IPS DF 4.7 (cell line): Measurements from ENCODE around the gene M1AP.
"Not testable (repeated sequence)": the region's sequence is repeated elsewhere in the genome, so short reads cannot be mapped to it uniquely, and the experiment has no call there.

ENCODE experiments used
- DNase-seq: peaks from one replicate; pipeline ENCODE4 v3.0.0-alpha.2; 2013; ENCODE audit warnings: low spot score; ENCODE audit errors: extremely low read depth

The M1AP gene

GRCh38 chr2:74653985-74654882, 6.1 kb upstream of the M1AP start, which contains the start of gene SEMA4F:
Gene SEMA4F, plus strand, starts transcription at chr2:74654247. Its CDS starts 130 bp downstream, at chr2:74654377.
- DNase-seq = peak; percentile 92

GRCh38 chr2:74653589-74653984, 5.5 kb upstream of the M1AP start:
- DNase-seq = no peak

- DNase-seq = no peak
Measured at GRCh38 chr2:74646834-74647482, 1.2 kb downstream of the M1AP start.

- no peak for DNase-seq
Measured at GRCh38 chr2:74646201-74646600, 1.9 kb downstream of the M1AP start.

GRCh38 chr2:74645344-74645743, 2.8 kb downstream of the M1AP start:
- DNase-seq = no peak

GRCh38 chr2:74639550-74639949, 8.6 kb downstream of the M1AP start:
- no peak for DNase-seq

- DNase-seq = no peak
Measured at GRCh38 chr2:74632939-74633312, 15.2 kb downstream of the M1AP start.

- DNase-seq = no peak
Measured at GRCh38 chr2:74632209-74632938, 15.8 kb downstream of the M1AP start.

- not testable (repeated sequence) for DNase-seq
Measured at GRCh38 chr2:74630454-74630853, 17.7 kb downstream of the M1AP start.

- no peak for DNase-seq
Measured at GRCh38 chr2:74628538-74629105, 19.5 kb downstream of the M1AP start.

- DNase-seq = no peak
Measured at GRCh38 chr2:74625658-74626425, 22.3 kb downstream of the M1AP start.

- no peak for DNase-seq
Measured at GRCh38 chr2:74620671-74621070, 27.5 kb downstream of the M1AP start.

- no peak for DNase-seq
Measured at GRCh38 chr2:74619651-74620297, 28.4 kb downstream of the M1AP start.

- DNase-seq = no peak
Measured at GRCh38 chr2:74618410-74619083, 29.6 kb downstream of the M1AP start.

- DNase-seq = no peak
Measured at GRCh38 chr2:74617122-74617521, 31.0 kb downstream of the M1AP start.

GRCh38 chr2:74606927-74607326, 41.2 kb downstream of the M1AP start:
- no peak for DNase-seq

GRCh38 chr2:74603282-74604000, 44.7 kb downstream of the M1AP start:
- no peak for DNase-seq

GRCh38 chr2:74602586-74603281, 45.4 kb downstream of the M1AP start:
- no peak for DNase-seq

- no peak for DNase-seq
Measured at GRCh38 chr2:74599676-74600075, 48.5 kb downstream of the M1AP start.
